ENCODE results near the gene ICE1.

DNA sequence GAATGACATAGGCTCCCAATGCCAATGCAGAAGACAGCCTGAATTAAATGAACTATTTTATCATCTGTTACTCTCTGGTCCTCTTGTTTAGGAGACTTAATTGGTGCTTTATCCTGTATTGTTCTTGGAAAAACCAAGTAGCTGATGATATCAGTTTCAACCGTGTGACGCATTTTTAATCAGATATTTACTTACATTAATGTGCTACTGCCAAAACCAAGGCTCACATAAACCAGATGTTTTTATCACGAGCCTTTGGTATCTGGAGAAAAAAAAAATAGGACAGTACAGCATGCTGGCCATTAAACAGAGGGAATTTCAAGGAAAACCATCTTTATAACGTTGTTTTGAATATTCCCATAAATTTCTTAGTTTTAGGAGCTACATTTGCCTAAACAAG is 90.1 kb downstream of the ICE1 start:
- TF ChIP-seq POLR2A (IDR thresholded peaks at IDR 0.05; ENCODE audit: low read length), result no peak
- no peak for TF ChIP-seq GATA1 (IDR thresholded peaks at IDR 0.05; ENCODE audit: low read depth, low read length)
